ENCODE measurements around the gene ACBD6.

ACBD6 gene

GRCh38 chr1:180358649-180359048 lies 143.7 kb downstream of the ACBD6 start:
- H2AFZ ChIP-seq (ENCODE audit: low read depth, low read length), result no peak overlapping the region
- no peaks in the 10 kb centered on the region for H3K27me3 ChIP-seq (ENCODE audit: insufficient read depth, low read length)
- no peaks in the 10 kb centered on the region for H3K9me3 ChIP-seq (ENCODE audit: low read length)
- no peaks in the 10 kb centered on the region for H3K36me3 ChIP-seq (ENCODE audit: insufficient read depth, low read length)
- H3K4me3 ChIP-seq (ENCODE audit: low read length), result no peak overlapping the region
- peaks cover 10% of the 10 kb centered on the region for H3K4me1 ChIP-seq (ENCODE audit: insufficient read depth, low read length)

DNA sequence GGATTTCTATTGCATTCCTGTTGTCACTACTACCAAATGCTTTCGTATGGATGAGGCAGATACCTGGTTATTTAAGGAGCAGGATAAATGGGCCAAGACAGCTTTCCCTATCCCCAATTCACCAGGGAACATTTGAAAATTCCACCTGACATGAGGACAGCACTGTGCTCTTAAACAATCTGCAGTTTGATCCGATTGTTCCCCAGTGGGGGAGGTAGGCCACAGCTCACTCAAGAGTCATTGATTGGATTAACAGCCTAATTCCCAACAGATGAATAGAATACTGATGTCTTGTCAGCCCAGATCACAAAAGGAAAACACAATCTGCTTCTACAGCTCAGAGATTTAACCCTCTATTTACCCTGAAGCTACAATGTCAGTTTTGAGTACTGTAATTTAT lies 148.4 kb downstream of the ACBD6 start:
- H3K4me1 ChIP-seq (ENCODE audit: insufficient read depth, low read length), result peaks cover 10% of the 10 kb centered on the region
- no peak overlapping the region for H2AFZ ChIP-seq (ENCODE audit: low read depth, low read length)
- no peaks in the 10 kb centered on the region for H3K36me3 ChIP-seq (ENCODE audit: insufficient read depth, low read length)
- H3K4me3 ChIP-seq (ENCODE audit: low read length), result no peak overlapping the region
- no peaks in the 10 kb centered on the region for H3K9me3 ChIP-seq (ENCODE audit: low read length)
- H3K27me3 ChIP-seq (ENCODE audit: insufficient read depth, low read length), result no peaks in the 10 kb centered on the region

DNA sequence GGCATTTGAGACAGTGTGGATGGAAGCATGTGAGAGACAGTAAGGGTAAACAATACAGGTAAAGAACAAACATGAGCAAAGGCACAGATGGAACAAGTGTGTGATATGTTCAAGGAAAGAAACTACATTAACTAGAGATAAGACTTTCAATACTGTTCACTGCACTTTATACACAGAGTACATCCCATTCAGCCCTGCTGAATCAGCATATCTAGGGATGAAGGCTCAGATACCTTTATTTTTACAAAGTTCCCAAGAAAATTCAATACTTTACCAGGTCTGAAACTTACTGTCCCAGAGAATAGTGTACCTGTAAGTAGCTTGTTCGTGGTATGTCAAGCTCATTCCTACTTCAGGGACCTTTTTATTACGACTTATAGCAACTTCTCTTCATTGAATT lies 149.8 kb downstream of the ACBD6 start:
- Histone ChIP-seq H3K36me3 (ENCODE audit: insufficient read depth, low read length) (no peaks in the 10 kb centered on the region), H3K4me3 (ENCODE audit: low read length) (no peak overlapping the region), H3K4me1 (ENCODE audit: insufficient read depth, low read length) (peaks cover 10% of the 10 kb centered on the region), H3K27me3 (ENCODE audit: insufficient read depth, low read length) (no peaks in the 10 kb centered on the region), H2AFZ (ENCODE audit: low read depth, low read length) (no peak overlapping the region), H3K9me3 (ENCODE audit: low read length) (no peaks in the 10 kb centered on the region)

GRCh38 chr1:180352021-180352420 lies 150.4 kb downstream of the ACBD6 start:
- peaks cover 10% of the 10 kb centered on the region for H3K4me1 ChIP-seq (ENCODE audit: insufficient read depth, low read length)
- no peaks in the 10 kb centered on the region for H3K9me3 ChIP-seq (ENCODE audit: low read length)
- no peak overlapping the region for H2AFZ ChIP-seq (ENCODE audit: low read depth, low read length)
- H3K36me3 ChIP-seq (ENCODE audit: insufficient read depth, low read length), result no peaks in the 10 kb centered on the region
- H3K4me3 ChIP-seq (ENCODE audit: low read length), result no peak overlapping the region
- no peaks in the 10 kb centered on the region for H3K27me3 ChIP-seq (ENCODE audit: insufficient read depth, low read length)

DNA sequence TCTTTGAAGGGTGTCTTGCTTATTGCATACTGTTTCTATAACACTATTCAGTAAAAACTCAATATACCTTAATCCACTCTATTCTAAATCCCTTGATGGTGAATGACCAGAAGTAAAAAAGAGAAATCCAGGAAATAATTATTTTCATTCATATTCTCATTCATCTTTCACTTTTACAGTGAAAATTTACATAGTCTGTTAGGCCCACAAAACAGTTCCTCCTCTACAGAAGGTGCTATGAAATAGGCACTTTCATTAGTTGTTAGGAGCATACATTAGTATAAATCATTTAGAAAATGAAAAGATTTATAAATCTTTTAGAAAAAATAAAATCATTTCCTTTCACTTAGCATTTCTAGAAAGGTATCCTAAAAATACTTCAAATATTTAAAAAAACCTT lies 157.2 kb downstream of the ACBD6 start:
- Histone ChIP-seq H3K27me3 (ENCODE audit: insufficient read depth, low read length) (no peaks in the 10 kb centered on the region), H3K9me3 (ENCODE audit: low read length) (no peaks in the 10 kb centered on the region), H3K4me1 (ENCODE audit: insufficient read depth, low read length) (no peaks in the 10 kb centered on the region), H3K36me3 (ENCODE audit: insufficient read depth, low read length) (no peaks in the 10 kb centered on the region), H2AFZ (ENCODE audit: low read depth, low read length) (no peak overlapping the region), H3K4me3 (ENCODE audit: low read length) (no peak overlapping the region)

DNA sequence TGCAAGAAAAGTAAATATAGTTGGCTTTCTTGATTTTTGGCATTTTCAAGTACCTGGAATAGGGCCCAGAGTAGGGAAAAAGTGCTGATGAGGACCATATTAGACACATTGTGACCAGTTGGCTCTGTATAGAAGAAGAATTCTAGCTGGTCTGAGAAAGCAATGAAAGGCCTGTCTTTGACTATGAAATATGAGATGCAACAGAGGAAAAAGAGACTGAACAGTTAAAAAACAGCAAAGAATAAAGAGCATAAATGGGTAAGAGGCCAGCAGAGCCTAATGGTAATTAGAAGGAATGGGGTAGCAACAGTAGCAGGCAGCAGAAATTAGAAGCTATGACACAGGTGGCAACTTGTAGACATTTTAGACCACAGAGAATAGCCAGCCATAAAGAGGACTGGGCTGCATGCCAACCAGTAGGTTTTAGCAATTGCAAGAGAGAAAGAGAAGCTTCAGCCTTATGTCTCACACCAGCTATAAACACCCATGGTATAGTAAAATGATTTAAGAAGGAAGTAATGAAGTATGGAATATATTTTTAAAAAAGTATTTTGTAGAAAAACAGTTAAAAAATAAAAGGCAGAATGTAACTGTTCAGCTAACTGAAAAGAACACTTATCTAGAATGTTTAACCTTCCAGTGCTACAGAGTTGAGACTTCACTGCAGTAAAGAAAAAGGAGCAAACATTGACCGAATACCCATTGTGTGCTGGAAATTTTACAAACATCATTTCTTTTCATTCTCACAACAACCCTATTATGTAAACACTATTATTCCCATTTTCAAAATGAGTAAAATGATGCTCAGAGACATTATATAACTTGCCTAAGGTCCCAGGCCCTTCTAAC lies 158.2 kb downstream of the ACBD6 start:
- Histone ChIP-seq H3K36me3 (ENCODE audit: insufficient read depth, low read length) (no peaks in the 10 kb centered on the region), H3K4me1 (ENCODE audit: insufficient read depth, low read length) (no peaks in the 10 kb centered on the region), H3K4me3 (ENCODE audit: low read length) (no peak overlapping the region)

DNA sequence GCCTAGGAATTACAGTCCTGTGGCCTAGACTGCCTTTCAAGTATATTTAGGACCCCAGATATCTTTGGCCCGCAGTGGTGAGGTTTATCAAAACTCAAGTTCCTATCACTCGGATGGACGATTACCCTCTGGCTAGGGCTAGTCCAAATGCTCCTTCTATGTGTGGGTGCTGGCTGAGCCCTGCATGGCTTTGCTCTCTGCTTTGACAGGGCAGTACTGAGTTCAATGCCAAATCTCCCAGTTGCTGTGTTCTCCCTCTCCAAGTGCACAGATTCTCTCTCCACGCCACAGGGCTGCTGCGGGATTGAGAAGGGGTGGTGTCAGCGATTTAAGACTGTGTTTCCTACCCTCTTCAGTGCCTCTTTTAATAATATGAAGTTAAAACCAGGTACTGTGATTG lies 175.3 kb downstream of the ACBD6 start:
- Histone ChIP-seq H3K4me1 (ENCODE audit: insufficient read depth, low read length) (no peaks in the 10 kb centered on the region), H2AFZ (ENCODE audit: low read depth, low read length) (no peak overlapping the region), H3K27me3 (ENCODE audit: insufficient read depth, low read length) (no peaks in the 10 kb centered on the region), H3K4me3 (ENCODE audit: low read length) (no peak overlapping the region), H3K9me3 (ENCODE audit: low read length) (peaks cover under 1% of the 10 kb centered on the region), H3K36me3 (ENCODE audit: insufficient read depth, low read length) (no peaks in the 10 kb centered on the region)

More for the DNA sequence above, 158.2 kb downstream of the ACBD6 start:
- Histone ChIP-seq H3K27me3 (ENCODE audit: insufficient read depth, low read length) (no peaks in the 10 kb centered on the region), H3K9me3 (ENCODE audit: low read length) (no peaks in the 10 kb centered on the region), H2AFZ (ENCODE audit: low read depth, low read length) (no peak overlapping the region)

DNA sequence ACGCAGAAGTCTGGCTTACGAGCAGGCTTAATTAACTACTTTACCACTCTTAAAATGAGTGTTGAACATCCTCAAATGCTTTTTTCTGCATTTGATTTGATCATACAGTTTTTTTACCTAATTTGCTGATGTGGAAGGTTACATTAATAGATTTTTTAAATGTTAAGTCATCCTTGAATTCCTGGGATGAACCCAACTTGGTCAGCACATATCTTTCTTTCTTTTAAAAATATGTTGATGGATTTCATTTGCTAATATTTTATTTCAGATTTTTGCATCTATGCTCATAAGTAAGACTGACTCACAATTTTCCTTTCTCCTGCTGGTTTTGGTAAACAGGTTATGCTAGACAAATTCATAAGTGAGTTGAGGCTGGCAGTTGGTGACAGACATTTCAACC lies 189.5 kb downstream of the ACBD6 start:
- Histone ChIP-seq H3K9me3 (ENCODE audit: low read length) (no peaks in the 10 kb centered on the region), H3K4me1 (ENCODE audit: insufficient read depth, low read length) (peaks cover 5% of the 10 kb centered on the region), H2AFZ (ENCODE audit: low read depth, low read length) (no peak overlapping the region), H3K36me3 (ENCODE audit: insufficient read depth, low read length) (peaks cover 2% of the 10 kb centered on the region), H3K27me3 (ENCODE audit: insufficient read depth, low read length) (no peaks in the 10 kb centered on the region), H3K4me3 (ENCODE audit: low read length) (no peak overlapping the region)

DNA sequence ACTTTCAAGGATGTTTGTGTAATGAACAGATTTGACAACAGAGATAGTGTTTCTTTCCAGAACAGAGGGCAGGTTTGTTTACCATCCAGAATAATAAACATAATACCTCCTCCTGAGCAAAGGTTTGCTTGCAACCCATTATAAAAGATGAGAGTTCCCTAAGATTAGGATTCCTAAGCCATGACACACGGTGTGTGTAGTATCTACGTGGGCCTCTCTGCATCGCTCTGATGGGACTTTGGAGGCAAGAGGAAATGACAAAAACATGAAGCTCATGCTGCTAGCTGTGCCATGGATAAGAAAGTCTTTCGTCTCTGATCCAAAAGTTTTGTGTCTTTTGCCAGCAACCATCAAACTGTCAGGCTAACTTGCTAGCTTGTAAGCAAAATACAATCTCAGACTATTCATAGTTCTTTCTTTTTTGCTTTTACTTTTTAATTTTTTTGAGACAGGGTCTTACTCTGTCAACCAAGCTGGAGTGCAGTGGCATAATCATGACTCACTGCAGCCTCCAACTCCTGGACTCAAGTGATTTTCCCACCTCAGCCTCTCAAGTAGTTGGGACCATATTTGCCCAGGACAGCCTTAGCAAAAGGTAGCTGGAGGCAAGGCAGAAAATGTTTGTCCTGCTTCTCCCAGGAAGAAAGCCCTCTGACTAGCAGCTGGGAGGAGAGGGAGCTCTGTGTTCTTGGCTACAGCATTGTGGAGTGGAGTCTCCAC lies 191.2 kb downstream of the ACBD6 start:
- Histone ChIP-seq H3K4me1 (ENCODE audit: insufficient read depth, low read length) (peaks cover 5% of the 10 kb centered on the region), H2AFZ (ENCODE audit: low read depth, low read length) (no peak overlapping the region), H3K4me3 (ENCODE audit: low read length) (no peak overlapping the region), H3K9me3 (ENCODE audit: low read length) (no peaks in the 10 kb centered on the region), H3K27me3 (ENCODE audit: insufficient read depth, low read length) (no peaks in the 10 kb centered on the region), H3K36me3 (ENCODE audit: insufficient read depth, low read length) (peaks cover 2% of the 10 kb centered on the region)

- no peak overlapping the region for H2AFZ ChIP-seq (ENCODE audit: low read depth, low read length)
- H3K36me3 ChIP-seq (ENCODE audit: insufficient read depth, low read length), result peaks cover 2% of the 10 kb centered on the region
- H3K9me3 ChIP-seq (ENCODE audit: low read length), result no peaks in the 10 kb centered on the region
- peaks cover 5% of the 10 kb centered on the region for H3K4me1 ChIP-seq (ENCODE audit: insufficient read depth, low read length)
- H3K27me3 ChIP-seq (ENCODE audit: insufficient read depth, low read length), result no peaks in the 10 kb centered on the region
- H3K4me3 ChIP-seq (ENCODE audit: low read length), result no peak overlapping the region
Measured at GRCh38 chr1:180310095-180310494, 192.3 kb downstream of the ACBD6 start.

DNA sequence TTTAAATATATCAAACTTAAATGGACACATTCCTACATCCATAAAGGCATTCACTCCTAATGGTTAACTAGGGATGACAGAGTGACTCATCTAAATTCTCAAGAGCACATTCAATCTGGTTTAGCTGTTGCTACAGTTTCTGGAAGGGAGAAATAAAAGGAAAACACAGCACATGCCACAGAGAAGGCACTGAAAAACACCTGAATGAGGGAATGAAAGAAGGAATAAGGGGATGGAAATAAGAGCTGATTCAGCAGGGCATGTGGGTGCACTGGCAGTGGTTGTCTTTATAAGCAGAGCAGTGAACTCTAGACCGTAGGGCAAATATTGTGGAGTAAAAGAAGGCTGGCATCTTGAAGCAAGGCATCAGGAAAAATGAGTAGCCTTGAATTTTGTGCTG lies 193.0 kb downstream of the ACBD6 start:
- no peak overlapping the region for H3K4me3 ChIP-seq (ENCODE audit: low read length)
- no peak overlapping the region for H2AFZ ChIP-seq (ENCODE audit: low read depth, low read length)
- peaks cover 5% of the 10 kb centered on the region for H3K4me1 ChIP-seq (ENCODE audit: insufficient read depth, low read length)
- H3K27me3 ChIP-seq (ENCODE audit: insufficient read depth, low read length), result no peaks in the 10 kb centered on the region
- no peaks in the 10 kb centered on the region for H3K9me3 ChIP-seq (ENCODE audit: low read length)
- peaks cover 2% of the 10 kb centered on the region for H3K36me3 ChIP-seq (ENCODE audit: insufficient read depth, low read length)

DNA sequence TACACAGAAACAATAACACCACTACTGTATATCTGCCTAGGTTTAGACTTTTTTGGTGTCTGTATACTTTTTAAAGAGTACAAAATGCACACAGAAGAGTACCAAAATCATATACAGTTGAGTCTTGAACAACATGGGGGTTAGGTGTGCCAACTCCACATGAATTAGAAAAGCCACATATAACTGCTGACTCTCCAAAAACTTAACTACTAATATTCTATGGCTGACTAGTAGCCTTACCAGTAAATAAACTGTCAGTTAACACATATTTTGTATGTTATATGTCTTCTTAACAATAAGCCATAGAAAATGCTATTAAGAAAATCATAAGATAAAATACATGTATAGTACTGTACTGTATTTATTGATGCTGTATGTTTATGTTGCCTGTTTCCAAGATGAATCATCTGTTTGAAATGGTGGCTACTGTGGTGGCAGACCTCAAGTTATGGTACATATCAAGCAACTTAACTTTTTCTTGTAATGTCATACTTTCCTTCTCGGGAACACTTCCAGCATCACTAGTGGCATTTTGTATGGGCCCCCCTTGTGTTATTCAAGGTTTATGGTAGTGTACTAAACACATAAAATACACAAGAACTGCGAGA lies 201.1 kb downstream of the ACBD6 start:
- Histone ChIP-seq H3K4me3 (ENCODE audit: low read length) (no peak overlapping the region), H2AFZ (ENCODE audit: low read depth, low read length) (no peak overlapping the region), H3K9me3 (ENCODE audit: low read length) (no peaks in the 10 kb centered on the region), H3K4me1 (ENCODE audit: insufficient read depth, low read length) (no peaks in the 10 kb centered on the region), H3K36me3 (ENCODE audit: insufficient read depth, low read length) (no peaks in the 10 kb centered on the region), H3K27me3 (ENCODE audit: insufficient read depth, low read length) (no peaks in the 10 kb centered on the region)

DNA sequence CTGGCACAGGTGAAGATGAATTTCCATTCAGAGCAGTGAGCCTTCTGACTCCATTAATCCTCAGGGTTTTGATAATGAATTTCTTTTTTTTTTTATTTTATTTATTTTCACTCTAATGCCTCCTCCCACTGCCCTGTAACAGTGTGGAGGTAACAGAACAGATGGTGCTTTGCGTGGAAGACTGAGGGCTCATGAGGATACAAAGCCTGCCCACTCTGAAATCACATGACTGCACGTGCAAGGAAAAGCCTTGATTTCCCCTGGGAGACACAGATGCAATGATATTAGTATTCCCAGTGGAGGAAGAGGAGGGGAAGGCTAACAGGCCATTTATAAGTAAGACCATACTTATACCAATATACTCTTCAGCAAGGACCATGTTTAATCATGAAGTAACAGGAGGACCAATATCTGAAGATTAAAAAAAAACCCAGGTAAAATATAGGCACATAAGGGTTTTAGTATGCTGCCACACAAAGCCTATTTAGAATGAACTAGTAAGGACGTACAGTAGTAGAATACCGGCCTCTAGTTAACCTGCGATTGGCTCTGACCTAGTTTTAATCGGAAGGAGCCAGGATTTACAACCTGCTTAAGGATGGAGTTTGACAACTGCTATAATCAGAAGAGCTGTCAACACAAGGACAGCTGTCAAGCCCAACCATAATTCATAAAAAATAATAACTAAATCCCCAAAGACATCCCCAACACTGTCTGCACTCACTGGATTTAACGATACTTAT lies 202.7 kb downstream of the ACBD6 start:
- H2AFZ ChIP-seq (ENCODE audit: low read depth, low read length), result no peak overlapping the region
- H3K9me3 ChIP-seq (ENCODE audit: low read length), result no peaks in the 10 kb centered on the region
- H3K36me3 ChIP-seq (ENCODE audit: insufficient read depth, low read length), result no peaks in the 10 kb centered on the region
- no peaks in the 10 kb centered on the region for H3K4me1 ChIP-seq (ENCODE audit: insufficient read depth, low read length)
- no peaks in the 10 kb centered on the region for H3K27me3 ChIP-seq (ENCODE audit: insufficient read depth, low read length)
- no peak overlapping the region for H3K4me3 ChIP-seq (ENCODE audit: low read length)
